GM18907 (cell line): Measurements from ENCODE around the gene TIMP4.

Source experiments
- ATAC-seq: cut with Tn5 transposase; IDR thresholded peaks from one replicate; pipeline ENCODE4 v1.9.1; 2021; ENCODE audit warnings: mild to moderate bottlenecking, moderate library complexity; ENCODE audit not compliant: unreplicated experiment

Gene TIMP4

GRCh38 chr3:12158387-12159226, at the start of gene TIMP4:
Gene TIMP4 (minus strand): TSS chr3:12158912. CDS start chr3:12158840, 72 bp downstream.
- no peak for ATAC-seq

- ATAC-seq, result no peak
Observed at GRCh38 chr3:12205171-12205570, 46.5 kb upstream of the TIMP4 start.

DNA sequence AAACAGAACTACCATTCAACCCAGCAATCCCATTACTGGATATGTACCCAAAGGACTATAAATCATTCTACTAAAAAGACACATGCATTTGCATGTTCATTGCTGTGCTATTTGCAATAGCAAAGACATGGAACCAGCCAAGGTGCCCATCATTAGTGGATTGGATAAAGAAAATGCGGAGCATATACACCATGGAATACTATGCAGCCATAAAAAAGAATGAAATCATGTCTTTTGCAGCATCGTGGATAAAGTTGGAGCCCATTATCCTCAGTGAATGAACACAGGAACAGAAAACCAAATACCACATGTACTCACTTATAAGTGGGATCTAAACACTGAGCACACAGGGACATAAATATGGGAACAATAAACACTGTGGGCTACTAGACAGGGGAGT, 43.1 kb upstream of the TIMP4 start:
- ATAC-seq, result no peak

- ATAC-seq, result no peak
Observed at GRCh38 chr3:12198301-12198700, 39.6 kb upstream of the TIMP4 start.

- ATAC-seq, result peak; percentile 54
Observed at GRCh38 chr3:12197475-12197874, 38.8 kb upstream of the TIMP4 start.

GRCh38 chr3:12196684-12197083, 38.0 kb upstream of the TIMP4 start:
- no peak for ATAC-seq

DNA sequence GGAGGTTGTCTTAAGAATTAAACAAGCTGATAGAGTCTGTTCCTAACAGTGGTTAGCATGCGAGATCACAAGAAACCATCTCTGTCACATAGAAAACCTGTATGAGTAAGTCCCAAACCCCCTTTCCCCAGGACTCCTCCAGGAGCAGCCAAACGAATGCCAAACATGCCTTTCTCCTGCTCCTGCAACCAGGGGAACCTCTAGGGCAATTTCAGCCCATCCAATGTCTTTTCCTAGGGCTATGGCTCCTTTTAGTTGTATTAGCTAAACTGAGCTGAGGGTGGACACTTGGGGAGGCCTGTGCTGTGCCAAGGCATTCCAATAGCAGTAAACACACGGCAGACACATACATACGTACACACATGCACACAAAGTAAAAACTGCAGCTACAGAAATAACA, 36.5 kb upstream of the TIMP4 start:
- no peak for ATAC-seq

- ATAC-seq, result peak; percentile 41
Observed at GRCh38 chr3:12194669-12195161, 36.0 kb upstream of the TIMP4 start.

DNA sequence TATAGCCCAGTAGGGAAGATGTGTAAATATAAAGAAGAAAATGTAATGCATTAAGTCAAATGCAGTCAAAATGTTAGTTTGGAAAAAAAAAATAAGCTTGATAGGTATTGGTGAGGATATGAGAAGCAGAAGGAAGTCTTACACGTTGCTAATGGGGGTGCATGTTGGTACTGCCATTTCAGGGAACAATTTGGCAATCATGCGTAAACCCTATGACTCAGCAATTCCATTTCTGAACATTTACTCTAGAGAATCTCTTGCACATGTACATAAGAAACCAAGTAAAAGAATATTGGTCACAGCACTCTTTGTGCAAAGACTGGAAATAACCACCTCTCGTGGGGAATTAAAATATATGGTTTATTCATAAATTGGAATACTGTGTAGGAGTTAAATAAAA, 35.5 kb upstream of the TIMP4 start:
- ATAC-seq, result peak; percentile 14

DNA sequence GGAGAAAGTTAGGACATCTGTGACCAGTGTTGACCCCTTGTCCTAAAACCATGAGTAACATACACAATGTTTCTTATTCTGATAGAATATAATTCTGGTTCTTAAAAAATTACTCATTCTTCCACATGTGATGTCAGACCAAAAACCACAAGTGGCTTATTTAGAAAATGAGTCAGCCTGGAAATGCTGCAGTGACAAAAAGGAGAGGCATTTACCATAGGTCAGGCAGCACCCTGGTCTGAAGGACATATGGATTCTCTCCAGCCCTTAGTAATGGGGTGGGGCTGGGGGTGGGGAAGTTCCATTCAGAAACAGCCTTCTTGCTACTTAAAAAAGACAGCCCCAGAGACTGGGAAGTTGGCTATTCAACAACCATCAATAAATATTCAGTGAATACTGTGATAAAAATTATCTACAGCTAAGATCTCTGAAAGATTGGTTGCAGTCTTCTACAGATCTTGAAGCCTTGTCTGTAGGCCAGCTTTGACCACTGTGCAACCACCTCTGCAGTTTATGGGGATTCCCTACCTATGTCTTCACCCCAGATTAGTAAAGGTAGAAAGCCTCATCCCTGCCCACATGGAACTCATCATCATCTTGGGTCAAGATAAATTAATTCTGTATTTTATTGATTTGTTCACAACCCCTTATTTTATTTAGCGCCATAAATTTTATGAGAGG, 34.9 kb upstream of the TIMP4 start:
- ATAC-seq, result peak; percentile 65

DNA sequence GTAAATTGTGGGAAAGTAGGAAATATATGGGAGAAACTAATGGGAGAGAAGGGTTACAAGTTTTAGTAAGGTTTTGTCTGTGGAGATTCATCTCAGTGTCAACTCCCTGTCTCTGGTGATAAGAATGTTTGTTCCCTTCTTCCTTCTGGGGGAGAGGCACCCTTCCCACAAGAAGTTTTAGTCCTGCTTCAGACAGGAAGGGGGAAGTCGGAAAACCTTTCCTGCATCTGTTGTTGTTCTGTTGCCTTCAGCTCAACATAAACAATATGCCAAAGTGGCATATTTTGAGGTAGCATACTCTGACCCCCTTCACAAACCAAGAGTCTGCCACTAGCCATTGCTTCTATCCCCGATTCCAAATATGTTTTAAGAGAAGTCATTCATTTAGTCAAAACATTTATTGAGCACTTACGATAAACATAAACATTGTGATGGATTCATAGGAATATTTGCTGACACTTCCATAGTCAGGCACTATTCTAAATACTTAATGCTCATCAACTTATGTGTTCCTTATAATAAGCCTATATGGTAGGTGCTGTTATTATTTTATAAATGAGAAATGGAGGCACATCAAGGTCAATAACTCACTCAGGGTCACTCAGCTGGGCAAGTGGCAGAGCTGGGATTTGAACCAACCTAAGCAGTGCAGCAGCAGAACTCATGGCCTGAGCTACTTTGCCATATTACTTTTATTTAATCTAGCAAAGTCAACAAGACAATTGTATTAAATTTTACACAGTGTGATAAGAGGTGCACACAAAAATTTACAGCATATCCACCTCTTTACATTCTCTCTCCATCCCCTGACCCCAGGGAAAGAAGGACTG, 34.2 kb upstream of the TIMP4 start:
- ATAC-seq, result no peak

DNA sequence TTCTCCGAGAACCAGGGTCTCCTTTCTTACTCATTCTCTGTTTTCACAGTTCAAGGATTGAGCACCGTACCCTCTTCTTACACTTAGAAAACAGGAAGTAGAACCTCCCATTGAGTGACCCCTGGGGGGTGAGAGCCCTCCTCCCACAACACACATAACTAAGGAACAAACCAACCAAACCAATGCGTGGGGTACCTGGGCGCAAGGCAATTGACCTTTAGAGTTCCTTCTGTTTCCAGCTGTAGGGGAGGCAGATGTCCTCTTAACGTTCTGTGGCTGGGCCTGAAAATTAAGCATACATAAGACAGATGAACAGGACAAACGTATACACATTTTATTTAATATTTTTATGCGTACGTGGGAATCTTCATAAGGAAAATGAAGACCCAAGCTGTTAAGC, 33.5 kb upstream of the TIMP4 start:
- no peak for ATAC-seq

DNA sequence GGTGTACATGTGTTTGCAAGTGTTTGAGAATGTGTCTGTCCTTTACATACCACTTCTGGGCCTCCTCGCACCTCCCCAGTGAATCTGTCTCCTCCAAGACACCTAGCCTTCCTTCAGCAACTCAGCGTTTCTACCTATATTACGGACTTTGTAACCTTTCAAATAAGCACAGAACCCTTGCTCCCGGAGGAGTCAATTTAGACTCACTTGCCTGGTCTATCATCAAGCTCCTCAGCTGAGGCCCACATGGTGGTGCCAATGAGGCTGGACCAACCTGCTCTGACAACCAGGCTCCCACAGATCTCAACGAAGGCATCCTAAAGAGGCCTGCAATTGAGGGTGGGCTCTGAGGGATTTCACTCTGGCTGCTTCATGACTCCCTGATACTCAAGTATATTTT, 32.8 kb upstream of the TIMP4 start:
- ATAC-seq, result no peak

- no peak for ATAC-seq
Observed at GRCh38 chr3:12190832-12191231, 32.1 kb upstream of the TIMP4 start.

GRCh38 chr3:12190221-12190807, 31.6 kb upstream of the TIMP4 start:
- no peak for ATAC-seq

GRCh38 chr3:12188681-12189287, 30.1 kb upstream of the TIMP4 start:
- ATAC-seq, result no peak

GRCh38 chr3:12188328-12188648, 29.6 kb upstream of the TIMP4 start:
- no peak for ATAC-seq

- ATAC-seq, result peak; percentile 76
Observed at GRCh38 chr3:12187448-12188327, 29.0 kb upstream of the TIMP4 start.

DNA sequence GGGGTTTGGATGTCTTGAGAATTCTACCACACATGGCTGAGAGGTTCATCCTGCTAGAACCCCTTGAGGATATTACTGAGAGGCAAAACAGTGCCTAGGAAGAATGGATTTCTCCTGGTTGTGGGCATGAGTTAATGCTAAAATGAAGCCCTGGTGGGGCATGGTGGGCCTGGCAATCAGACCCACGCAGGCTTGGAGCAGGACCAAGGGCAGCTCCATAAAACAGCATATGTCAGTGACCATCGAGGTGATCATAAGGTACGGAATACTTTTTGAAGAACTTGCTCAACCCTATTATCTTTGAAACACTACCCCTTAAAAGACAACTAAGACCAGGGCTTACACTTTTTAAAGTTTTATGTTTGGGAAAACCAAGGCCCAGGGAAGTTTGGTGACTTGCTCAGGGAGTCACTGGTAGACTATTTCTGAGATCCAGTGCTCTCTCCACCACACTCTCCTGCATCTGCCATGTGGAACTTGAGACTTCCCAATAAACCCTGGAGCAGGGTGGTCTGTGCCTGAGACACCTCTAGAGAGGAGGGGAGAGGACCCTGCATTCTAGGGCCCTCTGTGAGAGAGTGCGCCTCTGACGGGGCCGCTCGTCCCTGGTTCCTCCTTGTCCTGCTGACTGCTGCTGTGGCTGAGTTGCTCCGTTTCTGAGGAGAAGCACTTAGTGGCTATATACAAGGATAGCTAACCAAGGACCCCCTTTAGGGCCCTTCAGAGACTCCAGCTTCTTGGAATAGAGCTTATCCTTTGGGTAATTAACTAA, 28.0 kb upstream of the TIMP4 start:
- no peak for ATAC-seq
